ENCODE measurements around the gene PCYT2. TPM values are rescaled to one million over a fixed set of nuclear protein-coding genes. Genes with fewer than 3 reads are reported as not detected.

The PCYT2 gene
- total RNA-seq, 2 donors from 2014 or later = 66.8 to 70.9 TPM

GRCh38 chr17:81927152-81927652 lies 16.0 kb upstream of the PCYT2 start:
- no peaks in the 10 kb centered on the region for H3K9me3 Mint-ChIP-seq
- peak overlapping the region; percentile 89 for H3K9ac ChIP-seq (ENCODE audit: extremely low read depth, low read length, poor library complexity, severe bottlenecking)
- peak overlapping the region; percentile 88 for H3K4me3 Mint-ChIP-seq
- TF ChIP-seq, protein P1, sequence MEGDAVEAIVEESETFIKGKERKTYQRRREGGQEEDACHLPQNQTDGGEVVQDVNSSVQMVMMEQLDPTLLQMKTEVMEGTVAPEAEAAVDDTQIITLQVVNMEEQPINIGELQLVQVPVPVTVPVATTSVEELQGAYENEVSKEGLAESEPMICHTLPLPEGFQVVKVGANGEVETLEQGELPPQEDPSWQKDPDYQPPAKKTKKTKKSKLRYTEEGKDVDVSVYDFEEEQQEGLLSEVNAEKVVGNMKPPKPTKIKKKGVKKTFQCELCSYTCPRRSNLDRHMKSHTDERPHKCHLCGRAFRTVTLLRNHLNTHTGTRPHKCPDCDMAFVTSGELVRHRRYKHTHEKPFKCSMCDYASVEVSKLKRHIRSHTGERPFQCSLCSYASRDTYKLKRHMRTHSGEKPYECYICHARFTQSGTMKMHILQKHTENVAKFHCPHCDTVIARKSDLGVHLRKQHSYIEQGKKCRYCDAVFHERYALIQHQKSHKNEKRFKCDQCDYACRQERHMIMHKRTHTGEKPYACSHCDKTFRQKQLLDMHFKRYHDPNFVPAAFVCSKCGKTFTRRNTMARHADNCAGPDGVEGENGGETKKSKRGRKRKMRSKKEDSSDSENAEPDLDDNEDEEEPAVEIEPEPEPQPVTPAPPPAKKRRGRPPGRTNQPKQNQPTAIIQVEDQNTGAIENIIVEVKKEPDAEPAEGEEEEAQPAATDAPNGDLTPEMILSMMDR (conservative IDR thresholded peaks at IDR 0.05) = no peak
- H3K36me3 ChIP-seq (ENCODE audit: control insufficient read depth, insufficient read depth, low read length) = no peaks in the 10 kb centered on the region
- H3K4me3 ChIP-seq (ENCODE audit: low read length) = peak overlapping the region; percentile 87
- H3K9me3 ChIP-seq (ENCODE audit: control insufficient read depth, low read length) = no peaks in the 10 kb centered on the region
- H3K36me3 Mint-ChIP-seq (ENCODE audit: low read depth) = peaks cover 5% of the 10 kb centered on the region
- peaks cover 22% of the 10 kb centered on the region for H3K4me1 ChIP-seq (ENCODE audit: control insufficient read depth, insufficient read depth, low read length)
- WGBS, 2 experiments (ENCODE audit: insufficient coverage in 1 of 2, insufficient read length in 1 of 2) = 0% methylated on average over 75 of the region's 78 CpGs; no CpG with 5 or more reads in 1 of the 2 experiments
- DNase-seq = no peak
- peaks cover 6% of the 10 kb centered on the region for H3K27me3 Mint-ChIP-seq (ENCODE audit: insufficient read depth)
- H3K27me3 ChIP-seq (ENCODE audit: control insufficient read depth, insufficient read depth, low read length, poor library complexity, severe bottlenecking) = peaks cover 4% of the 10 kb centered on the region
- peak overlapping the region; percentile 87 for H3K27ac ChIP-seq (ENCODE audit: low read depth, low read length)
- no peak overlapping the region for H3K27ac Mint-ChIP-seq
- H3K4me1 Mint-ChIP-seq = peaks cover 22% of the 10 kb centered on the region

DNA sequence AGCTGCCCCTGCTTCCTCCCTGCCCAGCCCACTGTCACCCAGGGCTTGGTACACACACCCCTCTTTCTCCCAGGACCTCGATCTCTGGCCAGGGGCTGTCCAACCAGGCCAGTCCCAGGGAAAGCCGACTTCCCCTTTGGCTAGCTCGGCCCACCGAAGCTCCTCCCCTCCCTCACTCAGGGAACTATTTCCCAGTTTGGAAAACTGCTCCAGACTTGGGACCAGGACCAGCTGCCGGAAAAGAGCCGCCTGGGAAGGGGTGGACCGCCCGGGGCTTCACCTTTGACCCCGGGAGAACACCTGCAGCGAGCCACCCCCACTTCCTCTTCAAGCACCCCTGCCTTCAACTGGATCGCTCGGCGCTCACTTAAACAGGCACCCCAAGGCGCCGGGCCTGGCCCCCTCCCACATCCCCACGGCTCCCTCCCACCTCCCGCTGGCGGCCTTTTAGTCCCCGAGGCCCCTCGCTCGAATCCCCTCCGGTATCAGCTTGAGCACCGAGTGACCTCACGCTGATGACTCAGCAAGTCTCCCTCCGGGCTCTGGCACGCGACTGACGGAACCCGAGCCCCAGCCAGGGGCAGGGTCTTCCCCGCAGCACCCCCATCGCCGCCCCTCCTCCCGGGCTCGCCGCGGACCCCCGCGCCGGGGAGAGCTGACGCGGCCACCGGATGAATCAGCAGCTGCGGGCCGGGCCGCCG lies 15.4 kb upstream of the PCYT2 start:
- H3K4me1 Mint-ChIP-seq = peaks cover 22% of the 10 kb centered on the region
- TF ChIP-seq, protein P1 (conservative IDR thresholded peaks at IDR 0.05) = no peak
- Histone ChIP-seq H3K9me3 (ENCODE audit: control insufficient read depth, low read length) (no peaks in the 10 kb centered on the region), H3K4me3 (ENCODE audit: low read length) (peak overlapping the region; percentile 87), H3K4me1 (ENCODE audit: control insufficient read depth, insufficient read depth, low read length) (peaks cover 22% of the 10 kb centered on the region), H3K27me3 (ENCODE audit: control insufficient read depth, insufficient read depth, low read length, poor library complexity, severe bottlenecking) (peaks cover 4% of the 10 kb centered on the region), H3K9ac (ENCODE audit: extremely low read depth, low read length, poor library complexity, severe bottlenecking) (peak overlapping the region; percentile 89), H3K27ac (ENCODE audit: low read depth, low read length) (peak overlapping the region; percentile 87), H3K36me3 (ENCODE audit: control insufficient read depth, insufficient read depth, low read length) (no peaks in the 10 kb centered on the region)
- H3K9me3 Mint-ChIP-seq = no peaks in the 10 kb centered on the region
- peaks cover 6% of the 10 kb centered on the region for H3K27me3 Mint-ChIP-seq (ENCODE audit: insufficient read depth)
- H3K4me3 Mint-ChIP-seq = peak overlapping the region; percentile 88
- 0 to 2% methylated on average over 11 to 46 of the region's 46 CpGs for WGBS, 2 experiments (ENCODE audit: insufficient coverage in 1 of 2, insufficient read length in 1 of 2)
- DNase-seq = peak; percentile 91
- peak overlapping the region; percentile 94 for H3K27ac Mint-ChIP-seq
- peaks cover 11% of the 10 kb centered on the region for H3K36me3 Mint-ChIP-seq (ENCODE audit: low read depth)

DNA sequence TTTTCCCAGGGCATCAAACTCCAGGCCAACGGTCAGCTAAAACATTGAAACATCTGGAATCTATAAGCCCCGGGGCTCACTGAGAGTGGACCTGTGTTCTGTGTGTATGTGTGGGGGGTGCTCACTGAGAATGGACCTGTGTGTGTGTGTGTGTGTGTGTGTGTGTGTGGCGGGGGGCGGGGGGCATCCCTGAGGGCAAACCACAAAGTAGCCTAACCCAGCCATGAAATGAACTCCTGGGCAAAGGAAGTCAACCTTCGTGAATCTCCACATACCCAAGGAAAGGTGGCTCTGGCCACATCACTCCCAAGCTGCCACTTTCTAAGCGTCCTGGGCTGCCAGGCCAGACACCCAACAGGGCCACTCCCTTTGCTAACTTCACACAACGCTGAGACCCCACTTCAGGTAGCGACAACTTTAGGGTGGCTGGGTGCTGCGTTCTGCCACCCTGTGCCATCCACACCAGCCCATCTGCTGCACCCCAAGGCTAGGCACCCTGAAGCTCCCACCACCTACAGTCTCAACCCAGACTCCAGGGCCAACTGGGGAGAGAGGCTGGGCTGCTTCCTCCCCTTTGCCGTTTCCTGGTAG lies 14.8 kb upstream of the PCYT2 start:
- WGBS, 2 experiments (ENCODE audit: insufficient coverage in 1 of 2, insufficient read length in 1 of 2) = 67 to 76% methylated on average over 6 to 8 of the region's 10 CpGs
- DNase-seq = no peak
- peak overlapping the region; percentile 89 for H3K9ac ChIP-seq (ENCODE audit: extremely low read depth, low read length, poor library complexity, severe bottlenecking)

More for the DNA sequence above, 14.8 kb upstream of the PCYT2 start:
- H3K27me3 ChIP-seq (ENCODE audit: control insufficient read depth, insufficient read depth, low read length, poor library complexity, severe bottlenecking) = peaks cover 4% of the 10 kb centered on the region
- H3K4me1 ChIP-seq (ENCODE audit: control insufficient read depth, insufficient read depth, low read length) = peaks cover 22% of the 10 kb centered on the region
- peak overlapping the region; percentile 32 for H3K27ac ChIP-seq (ENCODE audit: low read depth, low read length)
- H3K4me1 Mint-ChIP-seq = peaks cover 25% of the 10 kb centered on the region
- peak overlapping the region; percentile 94 for H3K27ac Mint-ChIP-seq
- no peaks in the 10 kb centered on the region for H3K9me3 Mint-ChIP-seq
- H3K36me3 ChIP-seq (ENCODE audit: control insufficient read depth, insufficient read depth, low read length) = peaks cover 5% of the 10 kb centered on the region
- TF ChIP-seq, protein P1 (conservative IDR thresholded peaks at IDR 0.05) = no peak
- H3K4me3 ChIP-seq (ENCODE audit: low read length) = peak overlapping the region; percentile 87
- peaks cover 6% of the 10 kb centered on the region for H3K27me3 Mint-ChIP-seq (ENCODE audit: insufficient read depth)
- peak overlapping the region; percentile 88 for H3K4me3 Mint-ChIP-seq
- H3K9me3 ChIP-seq (ENCODE audit: control insufficient read depth, low read length) = no peaks in the 10 kb centered on the region
- H3K36me3 Mint-ChIP-seq (ENCODE audit: low read depth) = peaks cover 15% of the 10 kb centered on the region
